ENCODE results near the gene RNF20.

GRCh38 chr9:101512116-101512515 is 21.5 kb upstream of the RNF20 start:
- TF ChIP-seq POLR2A (IDR thresholded peaks at IDR 0.05; ENCODE audit: low read depth, low read length) (no peak), POLR2AphosphoS5 (IDR thresholded peaks at IDR 0.05; ENCODE audit: low read depth, low read length) (no peak), TAF1 (IDR thresholded peaks at IDR 0.05; ENCODE audit: borderline replicate concordance, low read depth, low read length) (no peak)
